ENCODE results near the gene MXI1. TPM values are rescaled to one million over a fixed set of nuclear protein-coding genes. Genes with fewer than 3 reads are reported as not detected.

The MXI1 gene
- total RNA-seq, 1 donor from 2014 or later: 31.5 TPM

- Histone ChIP-seq H4K20me1 (ENCODE audit: insufficient read depth, low read length) (no peaks in the 10 kb centered on the region), H3K4me1 (ENCODE audit: insufficient read depth, low read length) (no peaks in the 10 kb centered on the region), H3K4me2 (ENCODE audit: low read length) (no peak overlapping the region), H3K9ac (ENCODE audit: low read length) (no peak overlapping the region), H3K36me3 (ENCODE audit: insufficient read depth, low read length) (no peaks in the 10 kb centered on the region), H3K9me3 (ENCODE audit: insufficient read depth, low read depth, low read length) (no peaks in the 10 kb centered on the region), H2AFZ (ENCODE audit: low read depth, low read length) (no peak overlapping the region), H3K27ac (ENCODE audit: low read depth, low read length) (no peak overlapping the region), H3K4me3 (ENCODE audit: insufficient read depth, low read depth, low read length) (no peak overlapping the region), H3K27me3 (ENCODE audit: insufficient read depth, low read length) (no peaks in the 10 kb centered on the region), H3K79me2 (ENCODE audit: insufficient read depth, low read length) (no peaks in the 10 kb centered on the region)
- Mint-ChIP-seq H3K9me3 (ENCODE audit: unreplicated experiment) (no peaks in the 10 kb centered on the region), H3K4me3 (ENCODE audit: unreplicated experiment) (no peak overlapping the region), H3K4me1 (ENCODE audit: low read depth, unreplicated experiment) (peaks cover 8% of the 10 kb centered on the region), H3K36me3 (ENCODE audit: low read depth, unreplicated experiment) (no peaks in the 10 kb centered on the region), H3K27me3 (ENCODE audit: low read depth, unreplicated experiment) (no peaks in the 10 kb centered on the region), H3K27ac (ENCODE audit: unreplicated experiment) (no peak overlapping the region)
- FAIRE-seq (no peak), DNase-seq (ENCODE audit: low read depth) (no peak)
- TF ChIP-seq EZH2 (IDR thresholded peaks at IDR 0.05; ENCODE audit: insufficient read depth, low read length): no peak
- TF ChIP-seq CTCF (IDR thresholded peaks at IDR 0.05; ENCODE audit: insufficient read depth, low read depth, low read length): no peak
Observed at GRCh38 chr10:110252151-110252550, 44.7 kb downstream of the MXI1 start.

GRCh38 chr10:110254467-110254866 lies 47.1 kb downstream of the MXI1 start:
- Mint-ChIP-seq H3K27ac (ENCODE audit: unreplicated experiment) (no peak overlapping the region), H3K4me1 (ENCODE audit: low read depth, unreplicated experiment) (peaks cover 8% of the 10 kb centered on the region), H3K36me3 (ENCODE audit: low read depth, unreplicated experiment) (no peaks in the 10 kb centered on the region), H3K27me3 (ENCODE audit: low read depth, unreplicated experiment) (no peaks in the 10 kb centered on the region), H3K9me3 (ENCODE audit: unreplicated experiment) (no peaks in the 10 kb centered on the region), H3K4me3 (ENCODE audit: unreplicated experiment) (no peak overlapping the region)
- DNase-seq (ENCODE audit: low read depth) (no peak), FAIRE-seq (no peak)
- no peaks in the 10 kb centered on the region for H3K27me3 ChIP-seq (ENCODE audit: insufficient read depth, low read length)
- H2AFZ ChIP-seq (ENCODE audit: low read depth, low read length): no peak overlapping the region
- no peaks in the 10 kb centered on the region for H3K9me3 ChIP-seq (ENCODE audit: insufficient read depth, low read depth, low read length)
- H3K27ac ChIP-seq (ENCODE audit: low read depth, low read length): no peak overlapping the region
- no peaks in the 10 kb centered on the region for H3K36me3 ChIP-seq (ENCODE audit: insufficient read depth, low read length)
- no peak overlapping the region for H3K4me2 ChIP-seq (ENCODE audit: low read length)
- no peaks in the 10 kb centered on the region for H4K20me1 ChIP-seq (ENCODE audit: insufficient read depth, low read length)
- no peaks in the 10 kb centered on the region for H3K4me1 ChIP-seq (ENCODE audit: insufficient read depth, low read length)
- H3K79me2 ChIP-seq (ENCODE audit: insufficient read depth, low read length): no peaks in the 10 kb centered on the region
- H3K9ac ChIP-seq (ENCODE audit: low read length): no peak overlapping the region
- no peak overlapping the region for H3K4me3 ChIP-seq (ENCODE audit: insufficient read depth, low read depth, low read length)
- TF ChIP-seq CTCF (IDR thresholded peaks at IDR 0.05; ENCODE audit: insufficient read depth, low read depth, low read length) (no peak), EZH2 (IDR thresholded peaks at IDR 0.05; ENCODE audit: insufficient read depth, low read length) (no peak)

- H3K27ac ChIP-seq (ENCODE audit: low read depth, low read length): no peak overlapping the region
- no peaks in the 10 kb centered on the region for H3K36me3 Mint-ChIP-seq (ENCODE audit: low read depth, unreplicated experiment)
- no peak overlapping the region for H3K4me2 ChIP-seq (ENCODE audit: low read length)
- H3K79me2 ChIP-seq (ENCODE audit: insufficient read depth, low read length): no peaks in the 10 kb centered on the region
- H3K9me3 ChIP-seq (ENCODE audit: insufficient read depth, low read depth, low read length): no peaks in the 10 kb centered on the region
- H3K27ac Mint-ChIP-seq (ENCODE audit: unreplicated experiment): no peak overlapping the region
- H3K4me3 Mint-ChIP-seq (ENCODE audit: unreplicated experiment): no peak overlapping the region
- no peak overlapping the region for H2AFZ ChIP-seq (ENCODE audit: low read depth, low read length)
- DNase-seq (ENCODE audit: low read depth) (no peak), FAIRE-seq (no peak)
- no peaks in the 10 kb centered on the region for H3K4me1 ChIP-seq (ENCODE audit: insufficient read depth, low read length)
- no peak overlapping the region for H3K4me3 ChIP-seq (ENCODE audit: insufficient read depth, low read depth, low read length)
- H3K9ac ChIP-seq (ENCODE audit: low read length): no peak overlapping the region
- H3K27me3 ChIP-seq (ENCODE audit: insufficient read depth, low read length): no peaks in the 10 kb centered on the region
- H3K36me3 ChIP-seq (ENCODE audit: insufficient read depth, low read length): no peaks in the 10 kb centered on the region
- peaks cover 2% of the 10 kb centered on the region for H3K4me1 Mint-ChIP-seq (ENCODE audit: low read depth, unreplicated experiment)
- H4K20me1 ChIP-seq (ENCODE audit: insufficient read depth, low read length): no peaks in the 10 kb centered on the region
- H3K9me3 Mint-ChIP-seq (ENCODE audit: unreplicated experiment): no peaks in the 10 kb centered on the region
- H3K27me3 Mint-ChIP-seq (ENCODE audit: low read depth, unreplicated experiment): no peaks in the 10 kb centered on the region
- no peak for TF ChIP-seq EZH2 (IDR thresholded peaks at IDR 0.05; ENCODE audit: insufficient read depth, low read length)
- no peak for TF ChIP-seq CTCF (IDR thresholded peaks at IDR 0.05; ENCODE audit: insufficient read depth, low read depth, low read length)
Observed at GRCh38 chr10:110258542-110258941, 51.1 kb downstream of the MXI1 start.
